HCT116 (cell line): Measurements from ENCODE around the gene CDKN1C. TPM values are rescaled to one million over a fixed set of nuclear protein-coding genes. Genes with fewer than 3 reads are reported as not detected.
A peak's percentile ranks its signal among the peaks of the same experiment; 100 is the strongest.

Experiments
- ATAC-seq: fragments of 200-7000 bp; cut with Tn5 transposase; 2 replicates; pipeline ENCODE4 v1.9.1; 2020; ENCODE audit warnings: mild to moderate bottlenecking, moderate library complexity
- BruUV-seq: library from RNA; stranded (reverse); fragments of 400-500 nt; replicated peaks from 2 replicates; lab custom pipeline; 2021; lab: Mats Ljungman, UMichigan
- CTCF ChIA-PET: fragments of 300-600 bp; sonication (Branson Sonifier 250); formaldehyde crosslinking; loops from one replicate; lab custom pipeline; 2021; ENCODE audit warnings: antibody characterized with exemption; lab: Charles Lee
- POLR2A ChIA-PET: fragments of 300-600, 350-600 bp; sonication (Branson Sonifier 250); formaldehyde crosslinking; loops from one replicate; lab custom pipeline; 2021; ENCODE audit warnings: antibody characterized with exemption; lab: Charles Lee
- RAD21 ChIA-PET, 2 experiments: fragments of 300-600 bp; sonication (Branson Sonifier 250); formaldehyde crosslinking; loops; one replicate each; lab custom pipeline; 2023; ENCODE audit warnings: low total read pairs in 2 of 2; ENCODE audit not compliant: uncharacterized antibody in 2 of 2, unreplicated experiment in 2 of 2, low non-redundant PET in 1 of 2; lab: Charles Lee
- DNase-seq: peaks from one replicate; pipeline ENCODE4 v3.0.0-alpha.2; 2010; ENCODE audit warnings: low read depth, low spot score
- H2AFZ ChIP-seq: fragments of 200-600 bp; shearing (Covaris generic), sonication (generic); 2 replicates; pipeline ENCODE4 v1.6.1; 2017; ENCODE audit warnings: low read depth, mixed run types, mixed read lengths, antibody characterized with exemption, low read length; ENCODE audit not compliant: poor library complexity, severe bottlenecking
- H3K27ac ChIP-seq: 2 replicates; pipeline ENCODE4 v1.5.1; 2012; ENCODE audit warnings: low read depth, low read length
- H3K27me3 ChIP-seq: fragments of 200-600 bp; sonication (generic); 2 replicates; pipeline ENCODE4 v1.6.1; 2016; ENCODE audit warnings: mixed run types, low read length, mixed read lengths; ENCODE audit not compliant: insufficient read depth
- H3K36me3 ChIP-seq, 2 experiments: fragments of 200-500 bp in 1 of 2; fragments of 200-600 bp in 1 of 2; sonication (Bioruptor generic) in 1 of 2; sonication (generic) in 1 of 2; 2 replicates each; pipeline versions ENCODE4 v1.5.1 to v1.6.1; 2014 to 2016; ENCODE audit warnings: low read length in 2 of 2, inconsistent platforms in 1 of 2, mixed read lengths in 1 of 2, mixed run types in 1 of 2; ENCODE audit not compliant: insufficient read depth in 2 of 2, control insufficient read depth in 1 of 2
- H3K4me1 ChIP-seq, 2 experiments: fragments of 200-600 bp in 1 of 2; sonication (generic) in 1 of 2; 2 replicates each; pipeline versions ENCODE4 v1.5.1 to v1.6.1; 2012 to 2017; ENCODE audit warnings: low read length in 2 of 2, inconsistent platforms in 1 of 2, mild to moderate bottlenecking in 1 of 2, mixed read lengths in 1 of 2, mixed run types in 1 of 2, moderate library complexity in 1 of 2; ENCODE audit not compliant: insufficient read depth in 2 of 2, control insufficient read depth in 1 of 2
- H3K4me2 ChIP-seq: fragments of 200-600 bp; sonication (generic); 2 replicates; pipeline ENCODE4 v1.6.1; 2017; ENCODE audit warnings: mixed run types, low read length, mixed read lengths
- H3K4me3 ChIP-seq, 2 experiments: fragments of 200-600 bp in 1 of 2; sonication (generic) in 1 of 2; replicated peaks in 1 of 2; 2 replicates each; pipeline ENCODE4 v1.5.1; 2011 to 2016; ENCODE audit warnings: low read length in 2 of 2, control low read depth in 1 of 2, low read depth in 1 of 2, mild to moderate bottlenecking in 1 of 2, mixed read lengths in 1 of 2, mixed run types in 1 of 2
- H3K79me2 ChIP-seq: fragments of 200-600 bp; sonication (generic); 2 replicates; pipeline ENCODE4 v1.6.1; 2017; ENCODE audit warnings: mild to moderate bottlenecking, mixed run types, low read length, moderate library complexity, mixed read lengths; ENCODE audit not compliant: insufficient read depth
- H3K9ac ChIP-seq: fragments of 200-600 bp; sonication (generic); 2 replicates; pipeline ENCODE4 v1.6.1; 2016; ENCODE audit warnings: low read length, mixed read lengths
- H3K9me2 ChIP-seq: fragments of 200-600 bp; sonication (generic), shearing (Covaris generic); 2 replicates; pipeline ENCODE4 v1.6.1; 2017; ENCODE audit warnings: mixed run types, mild to moderate bottlenecking, moderate library complexity; ENCODE audit not compliant: insufficient read depth
- H3K9me3 ChIP-seq, 2 experiments: fragments of 200-500 bp in 1 of 2; fragments of 200-600 bp in 1 of 2; sonication (Bioruptor generic) in 1 of 2; sonication (generic) in 1 of 2; 2 replicates each; pipeline ENCODE4 v1.6.1; 2014 to 2017; ENCODE audit warnings: low read length in 2 of 2, mixed read lengths in 2 of 2, inconsistent platforms in 1 of 2, low read depth in 1 of 2, mild to moderate bottlenecking in 1 of 2, mixed run types in 1 of 2, moderate library complexity in 1 of 2; ENCODE audit not compliant: control insufficient read depth in 1 of 2, insufficient read depth in 1 of 2
- H4K20me1 ChIP-seq: fragments of 200-600 bp; sonication (generic), shearing (Covaris generic); 2 replicates; pipeline ENCODE4 v1.6.1; 2017; ENCODE audit warnings: mixed run types, mild to moderate bottlenecking, moderate library complexity; ENCODE audit not compliant: insufficient read depth
- CEBPB ChIP-seq: IDR thresholded peaks from 2 replicates; pipeline ENCODE4 v1.6.1; 2012; ENCODE audit warnings: low read depth
- ELF1 ChIP-seq: IDR thresholded peaks from 2 replicates; pipeline ENCODE4 v1.6.1; 2012; ENCODE audit warnings: low read depth, borderline replicate concordance
- EZH2 ChIP-seq: fragments of 200-600 bp; sonication (generic); IDR thresholded peaks from 2 replicates; pipeline ENCODE4 v1.6.1; 2017; ENCODE audit warnings: antibody characterized with exemption, mixed run types
- FOSL1 ChIP-seq: IDR thresholded peaks from 2 replicates; pipeline ENCODE4 v1.6.1; 2012; ENCODE audit warnings: low read depth
- POLR2A ChIP-seq: IDR thresholded peaks from 2 replicates; pipeline ENCODE4 v1.7.0; 2011; ENCODE audit warnings: borderline replicate concordance; ENCODE audit not compliant: insufficient read depth, insufficient read length; ENCODE audit errors: extremely low read depth
- POLR2AphosphoS5 ChIP-seq: IDR thresholded peaks from 2 replicates; pipeline ENCODE4 v1.6.1; 2011; ENCODE audit warnings: mild to moderate bottlenecking, low read depth, low read length, moderate library complexity
- SIN3A ChIP-seq: IDR thresholded peaks from 2 replicates; pipeline ENCODE4 v1.6.1; 2012; ENCODE audit warnings: low read depth
- SP1 ChIP-seq: IDR thresholded peaks from 2 replicates; pipeline ENCODE4 v1.6.1; 2012; ENCODE audit warnings: low read depth
- SRF ChIP-seq: IDR thresholded peaks from 2 replicates; pipeline ENCODE4 v1.6.1; 2012; ENCODE audit warnings: low read depth
- ZFX ChIP-seq: fragments of 450-650 bp; IDR thresholded peaks from 2 replicates; pipeline ENCODE4 v1.6.1; 2017
- intact Hi-C: fragments of 100-400 bp; cut with micrococcal nuclease; formaldehyde crosslinking; loops from 2 replicates; pipeline ENCODE4 v1.10.0; 2022
- total RNA-seq: library from RNA; stranded (reverse); gene quantifications from one replicate; pipeline ENCODE4 v1.2.1, GENCODE V29; 2021; ENCODE audit not compliant: unreplicated experiment
- TF ChIP-seq, protein P1 (sequence below): IDR thresholded peaks from 2 replicates; pipeline ENCODE4 v1.6.1; 2012; ENCODE audit warnings: low read depth
- TF ChIP-seq, protein P2 (sequence below): IDR thresholded peaks from 2 replicates; pipeline ENCODE4 v1.6.1; 2012

Gene CDKN1C
- total RNA-seq, 1 experiment from 2014 or later = 24.0 TPM

DNA sequence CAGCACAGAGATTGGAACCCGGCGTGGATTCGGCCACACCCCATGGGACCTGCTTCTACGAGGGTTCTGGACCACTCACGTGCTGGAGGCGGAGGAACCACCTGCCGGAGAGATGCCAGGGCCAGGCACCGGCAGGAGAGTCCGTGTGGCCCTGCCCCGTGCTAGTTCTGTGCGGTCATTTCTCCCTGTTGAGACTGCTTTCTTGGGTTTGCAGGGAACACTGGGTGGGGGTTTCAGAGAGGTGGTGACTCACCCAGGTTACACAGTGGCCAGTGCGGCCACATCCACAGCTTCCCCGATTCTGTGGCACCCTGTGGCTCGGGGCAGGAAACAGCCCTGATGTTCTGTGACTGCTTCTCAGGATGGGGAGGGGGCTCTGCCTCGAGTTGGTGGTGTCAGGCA lies 47.3 kb upstream of the CDKN1C start:
- H3K4me2 ChIP-seq = peak overlapping the region; percentile 81
- DNase-seq (no peak), ATAC-seq (no peak)
- peaks cover 6% of the 10 kb centered on the region; the same call in 1 of the 2 replicates for H4K20me1 ChIP-seq
- no peaks in the 10 kb centered on the region for H3K9me2 ChIP-seq
- intact Hi-C loops = loop anchor here (1.0 kb wide), 1 partner anchor 533 kb away; the partner anchor contains the start of gene TSSC4
- ChIA-PET POLR2A (interaction anchor here (1.1 to 1.3 kb wide), 3 partner anchors 40 to 59 kb away, joined by 3 to 5 read pairs (median 4); partner anchors contain the start of gene NAP1L4), RAD21 (interaction anchor here in 1 of 2 experiments (1.2 to 1.4 kb wide), 2 partner anchors 40 to 41 kb away, joined by 3 to 6 read pairs; no protein-coding TSS in a partner anchor), CTCF (interaction anchor here (0.5 to 3.4 kb wide), 7 partner anchors 9 to 409 kb away, joined by 3 to 11 read pairs (median 6); no protein-coding TSS in a partner anchor)
- TF ChIP-seq, protein P1, sequence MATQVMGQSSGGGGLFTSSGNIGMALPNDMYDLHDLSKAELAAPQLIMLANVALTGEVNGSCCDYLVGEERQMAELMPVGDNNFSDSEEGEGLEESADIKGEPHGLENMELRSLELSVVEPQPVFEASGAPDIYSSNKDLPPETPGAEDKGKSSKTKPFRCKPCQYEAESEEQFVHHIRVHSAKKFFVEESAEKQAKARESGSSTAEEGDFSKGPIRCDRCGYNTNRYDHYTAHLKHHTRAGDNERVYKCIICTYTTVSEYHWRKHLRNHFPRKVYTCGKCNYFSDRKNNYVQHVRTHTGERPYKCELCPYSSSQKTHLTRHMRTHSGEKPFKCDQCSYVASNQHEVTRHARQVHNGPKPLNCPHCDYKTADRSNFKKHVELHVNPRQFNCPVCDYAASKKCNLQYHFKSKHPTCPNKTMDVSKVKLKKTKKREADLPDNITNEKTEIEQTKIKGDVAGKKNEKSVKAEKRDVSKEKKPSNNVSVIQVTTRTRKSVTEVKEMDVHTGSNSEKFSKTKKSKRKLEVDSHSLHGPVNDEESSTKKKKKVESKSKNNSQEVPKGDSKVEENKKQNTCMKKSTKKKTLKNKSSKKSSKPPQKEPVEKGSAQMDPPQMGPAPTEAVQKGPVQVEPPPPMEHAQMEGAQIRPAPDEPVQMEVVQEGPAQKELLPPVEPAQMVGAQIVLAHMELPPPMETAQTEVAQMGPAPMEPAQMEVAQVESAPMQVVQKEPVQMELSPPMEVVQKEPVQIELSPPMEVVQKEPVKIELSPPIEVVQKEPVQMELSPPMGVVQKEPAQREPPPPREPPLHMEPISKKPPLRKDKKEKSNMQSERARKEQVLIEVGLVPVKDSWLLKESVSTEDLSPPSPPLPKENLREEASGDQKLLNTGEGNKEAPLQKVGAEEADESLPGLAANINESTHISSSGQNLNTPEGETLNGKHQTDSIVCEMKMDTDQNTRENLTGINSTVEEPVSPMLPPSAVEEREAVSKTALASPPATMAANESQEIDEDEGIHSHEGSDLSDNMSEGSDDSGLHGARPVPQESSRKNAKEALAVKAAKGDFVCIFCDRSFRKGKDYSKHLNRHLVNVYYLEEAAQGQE = no peak
- TF ChIP-seq SIN3A (no peak), ELF1 (no peak), SRF (no peak), EZH2 (no peak), POLR2A (no peak), ZFX (no peak), POLR2AphosphoS5 (no peak), FOSL1 (no peak), SP1 (no peak), CEBPB (no peak)
- TF ChIP-seq, protein P2, sequence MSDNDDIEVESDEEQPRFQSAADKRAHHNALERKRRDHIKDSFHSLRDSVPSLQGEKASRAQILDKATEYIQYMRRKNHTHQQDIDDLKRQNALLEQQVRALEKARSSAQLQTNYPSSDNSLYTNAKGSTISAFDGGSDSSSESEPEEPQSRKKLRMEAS = no peak
- H3K27ac ChIP-seq = peak overlapping the region; percentile 60
- peaks cover 0 to 4% of the 10 kb centered on the region in 2 experiments; a peak in 1 of 4 replicates for H3K9me3 ChIP-seq
- H3K9ac ChIP-seq = peak overlapping the region; percentile 53
- peaks cover 35 to 53% of the 10 kb centered on the region in 2 experiments for H3K4me1 ChIP-seq
- peak overlapping the region; percentile 36 to 43 for H3K4me3 ChIP-seq
- no peaks in the 10 kb centered on the region for H3K27me3 ChIP-seq
- H3K79me2 ChIP-seq = peaks cover 13% of the 10 kb centered on the region
- BruUV-seq = no TSS peak
- peaks cover 0 to 11% of the 10 kb centered on the region in 2 experiments; a peak in 1 of 4 replicates for H3K36me3 ChIP-seq
- H2AFZ ChIP-seq = no peak overlapping the region
